DMS 273 treated with DMSO at 0.1 percent for 48 hours (cell line): ENCODE measurements around the gene TAF4.

Experiments used
- DNase-seq: peaks from one replicate; lab custom pipeline; 2025; lab: John Stamatoyannopoulos, UW

Gene TAF4

GRCh38 chr20:62044631-62045030 is 21.1 kb downstream of the TAF4 start:
- DNase-seq: no peak

DNA sequence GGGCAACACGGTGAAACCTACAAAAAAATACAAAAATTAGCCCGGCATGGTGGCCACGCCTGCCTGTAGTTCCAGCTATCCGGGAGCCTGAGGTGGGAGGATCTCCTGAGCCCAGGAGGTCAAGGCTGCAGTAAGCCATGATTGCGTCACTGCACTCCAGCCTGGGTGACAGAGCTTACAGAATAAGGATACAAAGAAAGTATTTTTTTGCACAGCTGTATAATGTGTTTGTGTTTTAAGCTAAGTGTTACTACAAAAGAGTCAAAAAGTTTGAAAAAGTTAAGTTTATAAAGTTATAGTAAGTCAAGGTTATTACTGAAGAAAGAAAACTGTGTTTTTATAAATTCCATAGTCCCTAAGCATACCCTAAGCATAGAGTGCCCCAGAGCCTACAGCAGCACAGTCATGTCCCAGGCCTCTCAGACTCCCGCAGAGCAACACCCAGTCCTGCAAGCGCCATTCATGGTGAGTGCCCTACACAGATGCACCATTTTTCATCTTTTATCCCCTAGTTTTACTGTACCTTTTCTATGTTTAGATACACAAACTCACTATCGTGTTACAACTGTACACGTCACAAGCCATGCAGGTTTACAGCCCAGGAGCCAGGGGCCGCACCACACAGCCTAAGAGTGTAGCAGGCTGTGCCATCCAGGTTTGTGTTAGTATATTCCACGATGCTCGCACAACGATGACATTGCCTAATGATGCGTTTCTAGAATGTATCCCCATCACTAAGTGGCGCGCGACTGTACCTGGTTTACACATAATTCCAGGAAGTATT is 22.4 kb downstream of the TAF4 start:
- DNase-seq: no peak

DNA sequence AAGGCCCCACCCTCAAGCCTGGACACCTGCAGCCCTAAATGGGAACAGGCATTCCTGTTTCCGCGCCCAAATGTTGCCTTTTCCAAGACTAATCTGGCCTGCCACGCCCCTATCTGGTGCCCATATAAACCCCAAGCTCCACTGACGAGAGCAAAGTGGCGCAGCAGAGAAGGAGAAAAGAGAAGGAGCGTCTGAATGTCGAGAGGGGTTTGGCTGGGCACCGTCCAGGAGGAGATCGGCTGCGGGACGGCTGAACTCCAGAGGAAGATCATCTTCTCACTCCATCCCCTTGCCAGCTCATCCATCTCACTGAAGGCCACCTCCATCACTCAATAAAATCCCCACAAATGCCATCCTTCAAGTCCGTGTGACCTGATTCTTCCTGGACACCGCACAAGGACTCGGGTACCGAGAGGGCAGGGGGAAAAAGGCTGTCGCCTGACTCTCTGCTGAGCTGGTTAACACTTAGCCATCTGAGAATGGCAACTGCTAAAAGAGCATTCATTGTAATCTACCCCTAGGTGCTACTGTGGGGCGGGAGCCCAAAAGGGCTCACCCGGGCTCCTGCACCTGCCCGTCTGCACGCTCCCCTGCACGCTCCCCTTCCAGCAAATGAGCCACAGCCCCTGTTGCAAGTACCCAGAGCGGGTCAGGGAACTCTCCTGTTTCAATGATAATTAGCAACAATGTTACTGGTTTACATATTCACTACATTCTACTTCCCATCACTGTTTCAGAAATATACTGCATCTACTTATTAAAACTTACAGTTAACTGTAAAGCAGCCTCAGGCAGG is 23.5 kb downstream of the TAF4 start:
- DNase-seq: no peak

DNA sequence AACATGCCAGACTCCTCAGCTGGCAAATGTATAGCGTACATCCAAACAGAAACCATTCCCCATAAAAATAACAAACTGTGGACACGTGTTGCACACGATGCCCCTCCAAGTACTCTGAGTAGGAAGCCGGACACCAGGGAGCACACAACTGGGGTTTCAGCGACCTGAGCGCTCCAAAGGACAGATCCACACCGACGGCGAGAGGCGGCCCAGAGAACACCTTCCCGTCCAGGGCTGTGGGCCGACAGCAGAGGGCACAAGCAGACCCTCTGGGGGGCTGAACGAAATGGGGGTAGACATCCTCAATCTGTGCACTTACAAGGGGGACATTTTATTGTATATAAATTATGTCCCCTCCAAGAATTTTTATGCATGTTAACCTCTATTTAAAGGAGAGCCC is 24.7 kb downstream of the TAF4 start:
- no peak for DNase-seq

DNA sequence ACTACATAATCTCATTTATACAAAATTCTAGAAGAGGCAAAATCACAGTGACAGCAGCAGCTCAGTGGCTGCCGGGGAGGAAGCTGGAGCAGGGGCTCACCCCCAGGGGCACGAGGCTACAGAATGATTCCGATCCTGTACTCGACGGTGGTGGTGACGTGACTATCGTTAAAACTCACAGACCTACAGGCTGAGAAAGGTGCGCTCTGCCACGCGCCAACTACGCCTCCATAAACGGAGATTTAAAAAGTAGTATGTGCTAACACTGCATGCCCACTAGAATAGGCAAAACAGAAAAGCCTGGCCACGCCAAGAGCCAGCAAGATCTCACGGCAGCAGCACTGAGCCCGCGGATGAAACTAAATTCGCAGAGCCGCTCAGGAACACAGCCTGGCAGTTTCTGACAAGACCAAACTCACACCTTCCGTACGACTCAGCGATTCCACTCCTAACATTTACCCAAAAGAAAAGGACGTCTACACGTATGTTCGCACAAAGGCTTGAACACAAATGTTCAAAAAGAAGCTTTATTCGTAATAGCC is 25.2 kb downstream of the TAF4 start:
- no peak for DNase-seq

- DNase-seq: no peak
These were observed 25.9 kb downstream of the TAF4 start for GRCh38 chr20:62039738-62040137.

GRCh38 chr20:62032609-62033368 is 32.9 kb downstream of the TAF4 start:
- no peak for DNase-seq

DNA sequence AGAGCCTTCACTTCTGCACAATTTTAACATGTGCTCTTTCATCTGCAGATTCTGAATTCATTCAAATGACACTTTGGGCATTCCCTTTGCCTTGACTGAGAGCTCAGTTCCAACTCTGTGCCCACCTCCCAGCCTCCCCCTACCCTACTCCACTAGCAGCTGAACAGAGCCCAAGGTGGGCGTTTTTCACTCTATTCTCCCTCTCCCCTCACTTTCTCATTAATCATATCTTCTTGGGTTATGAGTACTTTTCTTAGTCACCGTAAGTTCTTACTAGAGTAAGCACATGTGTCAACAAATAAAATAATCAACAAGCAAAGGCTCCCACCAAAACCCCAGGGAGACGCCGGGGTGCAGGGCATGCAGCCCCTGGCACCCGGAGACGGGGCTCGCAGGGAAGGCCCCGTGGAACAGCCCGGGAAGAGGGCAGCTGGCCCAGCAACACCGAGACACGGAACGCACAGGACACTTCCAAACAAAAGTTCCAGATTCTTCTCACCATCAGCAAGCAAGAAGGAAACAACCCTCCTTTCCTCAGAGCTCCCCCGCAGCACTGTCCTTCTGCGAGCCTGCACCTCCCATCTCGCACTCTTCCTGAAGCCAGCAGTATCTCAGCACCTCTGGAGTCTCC is 34.1 kb downstream of the TAF4 start:
- no peak for DNase-seq

GRCh38 chr20:62030834-62031434 is 34.7 kb downstream of the TAF4 start:
- DNase-seq: no peak

- no peak for DNase-seq
These were observed 35.3 kb downstream of the TAF4 start for GRCh38 chr20:62030357-62030756.

DNA sequence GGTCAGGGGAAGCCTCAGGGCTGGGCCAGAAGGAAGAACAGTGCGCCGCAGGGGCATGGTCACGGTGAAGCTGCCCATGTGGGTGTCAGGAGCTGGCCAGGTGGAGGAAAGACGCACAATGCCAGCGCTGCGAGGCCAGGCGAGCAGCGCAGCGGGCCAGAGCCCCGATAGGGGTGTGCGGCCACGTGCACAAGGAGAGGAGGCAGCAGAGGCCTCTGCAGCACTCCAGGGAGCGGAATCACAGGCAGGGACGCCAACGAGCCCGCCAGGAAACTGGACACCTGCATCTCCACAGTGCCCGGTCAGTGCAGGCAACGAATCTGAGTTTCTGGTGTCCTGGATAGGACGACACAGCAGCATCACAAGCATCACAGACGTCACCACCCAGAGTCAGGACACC is 35.7 kb downstream of the TAF4 start:
- no peak for DNase-seq

DNA sequence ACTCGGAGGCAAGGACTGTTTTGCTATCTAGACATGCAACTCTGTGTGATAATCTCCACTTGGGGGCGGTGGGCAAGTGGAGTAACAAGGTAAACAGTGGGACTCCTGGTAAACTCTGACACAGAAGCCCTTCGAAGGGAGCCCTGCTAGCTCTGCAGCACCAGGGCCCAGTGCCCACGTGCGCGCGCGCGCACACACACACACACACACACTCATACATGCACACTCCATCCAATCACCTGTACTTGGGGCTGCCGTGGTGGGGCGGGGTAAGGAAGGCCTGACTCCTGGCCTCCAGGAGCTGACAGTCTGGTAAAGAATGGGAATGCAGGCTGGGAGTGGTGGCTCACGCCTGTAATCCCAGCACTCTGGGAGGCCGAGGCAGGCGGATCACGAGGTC is 36.4 kb downstream of the TAF4 start:
- no peak for DNase-seq

- DNase-seq: no peak
These were observed 37.3 kb downstream of the TAF4 start for GRCh38 chr20:62028384-62028783.

GRCh38 chr20:62027698-62028321 is 37.9 kb downstream of the TAF4 start:
- DNase-seq: no peak

DNA sequence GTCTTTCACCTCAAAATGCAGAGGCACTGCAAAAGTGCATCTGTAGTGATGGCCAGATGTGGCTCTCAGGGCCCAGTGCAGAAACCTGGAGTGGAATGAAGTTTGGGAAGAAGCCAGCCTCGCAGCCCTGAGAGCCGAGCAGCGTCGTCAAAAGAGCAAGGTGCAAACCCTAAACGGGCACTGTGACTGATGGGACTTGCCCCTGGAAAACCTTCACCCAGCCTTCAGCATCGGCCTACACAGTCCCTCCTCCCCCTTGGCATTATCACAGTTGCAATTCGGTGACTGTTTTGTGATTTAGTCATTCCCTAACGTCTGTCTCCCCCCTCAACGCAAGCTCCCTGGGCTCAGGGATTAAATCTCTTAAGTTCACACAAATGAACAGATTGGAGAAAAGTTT is 38.6 kb downstream of the TAF4 start:
- DNase-seq: no peak

- DNase-seq: no peak
These were observed 39.2 kb downstream of the TAF4 start for GRCh38 chr20:62026564-62026856.

GRCh38 chr20:62025832-62026563 is 39.7 kb downstream of the TAF4 start:
- DNase-seq: no peak

GRCh38 chr20:62025394-62025793 is 40.3 kb downstream of the TAF4 start:
- DNase-seq: no peak

- no peak for DNase-seq
These were observed 41.7 kb downstream of the TAF4 start for GRCh38 chr20:62023935-62024334.

GRCh38 chr20:62022575-62023139 is 43.0 kb downstream of the TAF4 start:
- no peak for DNase-seq
